B cell (primary cell): ENCODE measurements around the gene ZNF81. TPM values are rescaled to one million over a fixed set of nuclear protein-coding genes. Genes with fewer than 3 reads are reported as not detected.

ENCODE experiments used
- ATAC-seq: fragments of 200-7000 bp; cut with Tn5 transposase; one replicate; pipeline ENCODE4 v1.10.0; 2021; ENCODE audit warnings: low read depth, mild to moderate bottlenecking, moderate number of reproducible peaks, moderate library complexity
- CTCF ChIA-PET: fragments of 350-600 bp; sonication (Branson Sonifier 250); formaldehyde crosslinking; loops from one replicate; lab custom pipeline; 2021; ENCODE audit warnings: antibody characterized with exemption, inconsistent platforms; lab: Charles Lee
- POLR2A ChIA-PET: fragments of 350-600 bp; sonication (Branson Sonifier 250); formaldehyde crosslinking; loops from one replicate; lab custom pipeline; 2021; ENCODE audit warnings: antibody characterized with exemption; lab: Charles Lee
- DNase-seq: peaks from one replicate; pipeline ENCODE4 v3.0.0; 2013
- H2AFZ ChIP-seq: 2 replicates; pipeline ENCODE4 v1.6.1; 2012; ENCODE audit warnings: mild to moderate bottlenecking, low read depth, low read length; ENCODE audit not compliant: insufficient read depth, poor library complexity, severe bottlenecking
- H3K27ac ChIP-seq, 2 donors: 1 replicate in 1 of 2; 2 replicates in 1 of 2; pipeline ENCODE4 v1.5.1; 2012 to 2013; ENCODE audit warnings: low read length in 2 of 2, mild to moderate bottlenecking in 2 of 2, moderate library complexity in 1 of 2
- H3K27me3 ChIP-seq, 4 experiments: fragments of 200-600 bp in 1 of 4; sonication (generic) in 1 of 4; replicated peaks in 1 of 4; 1 replicate in 2 of 4; 2 replicates in 2 of 4; pipeline versions ENCODE4 v1.6.1 to v1.7.0; 2013 to 2016; ENCODE audit warnings: low read length in 3 of 4, mild to moderate bottlenecking in 2 of 4, mixed read lengths in 1 of 4, moderate library complexity in 1 of 4; ENCODE audit not compliant: insufficient read depth in 4 of 4, control insufficient read depth in 3 of 4; ENCODE audit errors: control extremely low read depth in 1 of 4
- H3K36me3 ChIP-seq, 2 experiments: replicated peaks in 1 of 2; 1 replicate in 1 of 2; 2 replicates in 1 of 2; pipeline versions ENCODE4 v1.6.1 to v1.7.1; 2013; ENCODE audit warnings: low read length in 1 of 2; ENCODE audit not compliant: insufficient read depth in 2 of 2, control insufficient read depth in 1 of 2; ENCODE audit errors: control extremely low read depth in 1 of 2, extremely low read depth in 1 of 2
- H3K4me1 ChIP-seq, 2 donors: fragments of 200-600 bp in 1 of 2; sonication (generic) in 1 of 2; 1 replicate in 1 of 2; 2 replicates in 1 of 2; pipeline versions ENCODE4 v1.5.1 to v1.6.1; 2013 to 2017; ENCODE audit warnings: low read length in 2 of 2; ENCODE audit not compliant: control insufficient read depth in 2 of 2, insufficient read depth in 2 of 2
- H3K4me2 ChIP-seq: replicated peaks from 2 replicates; pipeline ENCODE3; 2012; ENCODE audit warnings: mild to moderate bottlenecking, low read depth, low read length; ENCODE audit not compliant: poor library complexity, severe bottlenecking
- H3K4me3 ChIP-seq, 5 experiments: fragments of 200-600 bp in 1 of 5; sonication (generic) in 1 of 5; 1 replicate in 3 of 5; 2 replicates in 2 of 5; pipeline versions ENCODE4 v1.5.1 to v1.7.0; 2011 to 2016; ENCODE audit warnings: low read length in 4 of 5, mild to moderate bottlenecking in 4 of 5, low read depth in 2 of 5, control low read depth in 1 of 5, moderate library complexity in 1 of 5; ENCODE audit not compliant: insufficient read depth in 1 of 5; ENCODE audit errors: control extremely low read depth in 1 of 5, extremely low read depth in 1 of 5
- H3K79me2 ChIP-seq: fragments of 200-600 bp; sonication (generic); one replicate; pipeline ENCODE4 v1.6.0; 2016; ENCODE audit warnings: low read length; ENCODE audit not compliant: control insufficient read depth, insufficient read depth
- H3K9ac ChIP-seq: fragments of 200-600 bp; sonication (generic); 2 replicates; pipeline ENCODE4 v1.6.1; 2017; ENCODE audit warnings: mild to moderate bottlenecking, low read length, moderate library complexity
- H3K9me3 ChIP-seq, 3 donors: one replicate each; pipeline versions ENCODE4 v1.6.1 to v1.7.1; 2013; ENCODE audit warnings: low read length in 2 of 3; ENCODE audit not compliant: control insufficient read depth in 2 of 3, insufficient read depth in 1 of 3; ENCODE audit errors: control extremely low read depth in 1 of 3
- H4K20me1 ChIP-seq: 2 replicates; pipeline ENCODE4 v1.6.0; 2012; ENCODE audit warnings: mild to moderate bottlenecking, low read length; ENCODE audit not compliant: insufficient read depth, control insufficient read depth, poor library complexity, severe bottlenecking
- H3K27ac Mint-ChIP-seq: one replicate; pipeline ENCODE4 v1.8.0; 2021; ENCODE audit warnings: mixed read lengths
- H3K27me3 Mint-ChIP-seq: one replicate; pipeline ENCODE4 v1.8.0; 2021; ENCODE audit warnings: mixed read lengths
- H3K4me1 Mint-ChIP-seq: one replicate; pipeline ENCODE4 v1.8.0; 2021; ENCODE audit warnings: mixed read lengths
- H3K4me3 Mint-ChIP-seq: one replicate; pipeline ENCODE4 v1.8.0; 2021; ENCODE audit warnings: mixed read lengths
- H3K9me3 Mint-ChIP-seq: one replicate; pipeline ENCODE4 v1.8.0; 2022; ENCODE audit warnings: mixed read lengths; ENCODE audit not compliant: insufficient read depth
- CTCF ChIP-seq: fragments of 200-600 bp; IDR thresholded peaks from one replicate; pipeline ENCODE4 v1.8.0; 2022; ENCODE audit warnings: antibody characterized with exemption, mild to moderate bottlenecking
- EZH2 ChIP-seq: IDR thresholded peaks from 2 replicates; pipeline ENCODE4 v1.6.1; 2012; ENCODE audit warnings: borderline replicate concordance, low read depth, mild to moderate bottlenecking, moderate library complexity, low read length; ENCODE audit not compliant: insufficient read depth, poor library complexity, severe bottlenecking
- WGBS: methylation state at CpG from one replicate; pipeline ENCODE4 v1.1.5; 2013; ENCODE audit warnings: missing lambda C conversion rate; ENCODE audit not compliant: insufficient coverage; 5-methylcytosine and 5-hydroxymethylcytosine counted together
- intact Hi-C: fragments of 100-400 bp; cut with micrococcal nuclease; formaldehyde crosslinking; loops from one replicate; pipeline ENCODE4 v1.10.0; 2022
- polyA plus RNA-seq: library from polyadenylated mRNA; depleted of rRNA; stranded (reverse); fragments of >200 nt; gene quantifications from 2 replicates; pipeline ENCODE4 v1.2.3, GENCODE V29; 2012
- total RNA-seq, 2 donors: library from RNA; stranded (reverse); fragments of 120-200 nt in 1 of 2; gene quantifications; 1 replicate in 1 of 2; 2 replicates in 1 of 2; pipeline versions ENCODE4 v1.2.3 to v1.2.4, GENCODE V29; 2013 to 2022

The ZNF81 gene
- total and polyA plus RNA-seq, 2 donors (not counting 1 experiment from before 2014, with no cell fraction given): 3.5 to 17.7 TPM

GRCh38 chrX:47859686-47860085 is 23.0 kb downstream of the ZNF81 start:
- ChIA-PET POLR2A (no interaction called here), CTCF (no interaction called here)
- no peaks in the 10 kb centered on the region for H4K20me1 ChIP-seq
- no peak overlapping the region for H3K27ac Mint-ChIP-seq
- H3K4me1 Mint-ChIP-seq: no peaks in the 10 kb centered on the region
- H3K27me3 ChIP-seq: no peaks in the 10 kb centered on the region
- no peaks in the 10 kb centered on the region for H3K27me3 Mint-ChIP-seq
- H3K27ac ChIP-seq: no peak overlapping the region
- TF ChIP-seq CTCF: no peak
- TF ChIP-seq EZH2: no peak
- no peak overlapping the region for H3K4me3 Mint-ChIP-seq
- H3K4me2 ChIP-seq: no peak overlapping the region
- H3K4me1 ChIP-seq: no peaks in the 10 kb centered on the region
- no CpG with 5 or more reads among the region's 4 CpGs for WGBS
- H3K79me2 ChIP-seq: no peaks in the 10 kb centered on the region
- no peak for ATAC-seq
- H3K9me3 Mint-ChIP-seq: no peaks in the 10 kb centered on the region
- H3K4me3 ChIP-seq: no peak overlapping the region
- H3K9me3 ChIP-seq: no peaks in the 10 kb centered on the region
- no peak overlapping the region for H3K9ac ChIP-seq
- no peak overlapping the region for H2AFZ ChIP-seq
- intact Hi-C loops: no loop called here
- DNase-seq: no peak
- peaks cover 0 to 4% of the 10 kb centered on the region in 2 experiments for H3K36me3 ChIP-seq

- ChIA-PET POLR2A (no interaction called here), CTCF (no interaction called here)
- Histone ChIP-seq H3K4me3 (no peak overlapping the region), H4K20me1 (no peaks in the 10 kb centered on the region), H3K9ac (no peak overlapping the region), H2AFZ (no peak overlapping the region), H3K9me3 (no peaks in the 10 kb centered on the region), H3K27ac (no peak overlapping the region), H3K79me2 (no peaks in the 10 kb centered on the region), H3K4me2 (no peak overlapping the region), H3K4me1 (no peaks in the 10 kb centered on the region), H3K27me3 (no peaks in the 10 kb centered on the region), H3K36me3 (peaks cover 0 to 7% of the 10 kb centered on the region in 2 experiments)
- ATAC-seq: no peak
- H3K4me3 Mint-ChIP-seq: no peak overlapping the region
- intact Hi-C loops: no loop called here
- 50% methylated on average over 2 of the region's 2 CpGs for WGBS
- no peak overlapping the region for H3K27ac Mint-ChIP-seq
- no peaks in the 10 kb centered on the region for H3K4me1 Mint-ChIP-seq
- H3K9me3 Mint-ChIP-seq: no peaks in the 10 kb centered on the region
- H3K27me3 Mint-ChIP-seq: no peaks in the 10 kb centered on the region
- no peak for DNase-seq
- TF ChIP-seq CTCF (no peak), EZH2 (no peak)
These were observed 26.0 kb downstream of the ZNF81 start for GRCh38 chrX:47862680-47863079.
